Muscle layer of colon (tissue), 2 donors: ENCODE measurements around the gene CAMTA2.

ENCODE experiments used
- H3K27ac ChIP-seq: one replicate; pipeline ENCODE4 v1.7.0; 2013; ENCODE audit warnings: low read depth, mild to moderate bottlenecking, low read length, moderate library complexity
- H3K27me3 ChIP-seq, 2 donors: one replicate each; pipeline ENCODE4 v1.7.0; 2013; ENCODE audit warnings: low read length in 2 of 2, mild to moderate bottlenecking in 2 of 2; ENCODE audit not compliant: insufficient read depth in 2 of 2, control insufficient read depth in 1 of 2
- H3K36me3 ChIP-seq: one replicate; pipeline ENCODE4 v1.7.0; 2013; ENCODE audit warnings: mild to moderate bottlenecking, low read length; ENCODE audit not compliant: insufficient read depth
- H3K4me1 ChIP-seq: one replicate; pipeline ENCODE4 v1.7.0; 2013; ENCODE audit warnings: mild to moderate bottlenecking, low read length; ENCODE audit not compliant: insufficient read depth
- H3K4me3 ChIP-seq, 2 donors: one replicate each; pipeline ENCODE4 v1.7.0; 2013; ENCODE audit warnings: low read length in 2 of 2, low read depth in 1 of 2, mild to moderate bottlenecking in 1 of 2, moderate library complexity in 1 of 2
- H3K9ac ChIP-seq: one replicate; pipeline ENCODE4 v1.7.0; 2013; ENCODE audit warnings: low read length
- H3K9me3 ChIP-seq: one replicate; pipeline ENCODE4 v1.7.0; 2013; ENCODE audit warnings: mild to moderate bottlenecking, low read length
- donor health status: abdominal sarcoma.
- donor health status: Adenocarcinoma of cecum.

The CAMTA2 gene

DNA sequence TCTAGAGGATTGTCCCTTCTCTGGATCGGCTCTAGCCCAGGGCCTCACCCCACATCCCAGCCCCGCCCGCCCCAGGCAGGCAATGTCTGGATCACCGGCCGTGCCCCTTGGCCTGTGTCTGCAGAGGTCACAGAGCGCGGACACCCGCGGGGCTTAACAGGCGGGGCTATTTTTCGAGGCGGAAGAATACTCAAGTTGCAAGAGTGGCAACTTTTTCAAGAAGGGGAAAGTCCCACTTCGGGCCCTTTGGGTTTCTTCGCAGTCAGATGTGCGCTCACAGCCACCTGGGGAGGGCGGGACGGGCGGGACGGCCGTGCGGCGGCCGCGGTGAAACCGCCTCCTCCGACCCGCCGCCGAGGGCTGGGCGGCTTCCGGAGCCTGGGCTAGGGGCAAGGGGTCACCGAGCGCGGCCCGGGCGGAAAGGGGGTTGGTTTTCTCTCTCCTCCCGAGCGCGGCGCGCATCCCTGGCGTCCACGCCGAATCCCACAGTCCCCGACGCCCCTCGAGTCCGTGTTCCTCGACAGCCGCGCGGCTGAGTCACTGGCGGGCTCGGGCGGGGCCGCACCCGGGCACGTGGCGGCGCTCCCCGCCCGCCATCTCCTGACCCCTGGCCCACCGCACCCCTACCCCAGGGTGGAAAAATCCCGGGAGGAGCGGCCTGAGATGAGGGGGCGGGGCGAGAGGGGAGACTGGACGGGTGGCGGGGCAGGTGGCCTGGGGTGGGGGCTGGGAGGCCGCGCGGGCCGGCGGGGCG is 38.0 kb downstream of the CAMTA2 start:
- Histone ChIP-seq H3K9me3 (no peaks in the 10 kb centered on the region), H3K27ac (peak overlapping the region; percentile 98), H3K4me3 (peak overlapping the region; percentile 72 to 95), H3K36me3 (peaks cover 23% of the 10 kb centered on the region), H3K4me1 (peaks cover 37% of the 10 kb centered on the region), H3K27me3 (no peaks in the 10 kb centered on the region), H3K9ac (peak overlapping the region; percentile 53)

DNA sequence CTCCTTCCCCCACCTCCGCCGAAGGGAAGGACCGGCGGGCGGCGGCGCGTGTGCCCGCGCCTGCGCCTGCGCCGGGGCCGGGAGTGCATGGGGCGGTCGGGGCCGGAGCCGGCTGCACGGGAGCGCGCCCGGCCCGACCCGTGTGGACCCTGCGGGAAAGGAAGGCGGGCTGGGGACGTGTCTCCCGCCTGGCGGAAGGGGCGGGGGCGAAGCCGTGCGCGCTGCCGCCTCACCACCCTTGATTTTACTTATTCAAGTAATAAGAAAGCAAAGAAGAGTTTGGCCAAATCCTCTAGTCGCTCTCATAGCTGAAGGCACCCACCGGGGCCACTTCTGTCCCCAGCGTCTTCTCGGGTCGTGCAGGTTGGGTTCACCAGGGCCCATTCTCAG is 38.5 kb downstream of the CAMTA2 start:
- H3K4me1 ChIP-seq: peaks cover 42% of the 10 kb centered on the region
- H3K9ac ChIP-seq: peak overlapping the region; percentile 53

DNA sequence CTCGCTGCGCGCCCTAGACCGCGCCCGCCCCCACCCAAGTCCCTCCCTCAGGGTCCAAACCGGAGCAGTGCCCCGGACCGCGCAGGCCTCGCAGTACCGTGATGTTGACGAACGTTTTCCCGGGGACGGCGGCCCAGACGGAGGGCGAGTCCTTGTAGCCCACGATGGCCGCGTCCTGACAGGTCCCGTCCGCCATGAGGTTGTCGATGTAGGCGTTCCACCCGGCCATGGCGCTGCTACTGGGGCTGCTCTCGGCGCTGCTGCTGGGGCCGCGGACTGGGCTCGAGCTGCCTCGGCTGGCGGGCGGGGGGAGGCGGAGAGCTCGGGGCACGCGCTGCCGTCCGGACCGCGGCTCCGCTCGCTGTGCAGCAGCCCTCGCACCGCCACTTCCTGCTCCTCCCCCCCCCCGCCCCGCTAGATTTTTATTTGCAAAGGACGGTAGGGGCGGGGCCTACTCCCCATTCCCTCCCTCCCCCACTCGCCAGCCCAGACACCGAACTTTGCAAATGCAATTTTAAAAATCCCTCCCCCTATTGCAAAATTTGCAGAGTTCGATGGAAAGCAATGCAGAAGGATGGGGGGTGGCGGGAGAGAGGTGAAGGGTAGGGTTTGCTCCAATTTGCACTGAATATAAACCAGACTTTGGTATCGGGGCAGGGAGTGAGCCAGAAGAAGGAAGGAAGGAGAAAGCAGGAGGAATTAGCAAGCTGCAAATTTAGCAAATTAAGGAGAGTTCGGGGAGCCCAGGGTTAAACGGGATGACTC is 39.1 kb downstream of the CAMTA2 start, which contains the start of gene PFN1:
Gene PFN1, minus strand, starts transcription at position 365 of the 765 bp plus-strand sequence. Its CDS starts 136 bp downstream, at position 229.
- peak within 1 kb of the TSS; percentile 72 to 95 for H3K4me3 ChIP-seq
- H3K27ac ChIP-seq: peak within 1 kb of the TSS; percentile 100
- H3K27me3 ChIP-seq: no peaks in the 10 kb centered on the region
- H3K9ac ChIP-seq: peak within 1 kb of the TSS; percentile 86
- no peaks in the 10 kb centered on the region for H3K9me3 ChIP-seq
- H3K36me3 ChIP-seq: peaks cover 35% of the 10 kb centered on the region
- H3K4me1 ChIP-seq: peaks cover 48% of the 10 kb centered on the region

More for the DNA sequence above, 38.5 kb downstream of the CAMTA2 start:
- H3K36me3 ChIP-seq: peaks cover 29% of the 10 kb centered on the region
- no peaks in the 10 kb centered on the region for H3K9me3 ChIP-seq
- H3K27ac ChIP-seq: peak overlapping the region; percentile 98
- peak overlapping the region; percentile 72 to 95 for H3K4me3 ChIP-seq
- no peaks in the 10 kb centered on the region for H3K27me3 ChIP-seq

DNA sequence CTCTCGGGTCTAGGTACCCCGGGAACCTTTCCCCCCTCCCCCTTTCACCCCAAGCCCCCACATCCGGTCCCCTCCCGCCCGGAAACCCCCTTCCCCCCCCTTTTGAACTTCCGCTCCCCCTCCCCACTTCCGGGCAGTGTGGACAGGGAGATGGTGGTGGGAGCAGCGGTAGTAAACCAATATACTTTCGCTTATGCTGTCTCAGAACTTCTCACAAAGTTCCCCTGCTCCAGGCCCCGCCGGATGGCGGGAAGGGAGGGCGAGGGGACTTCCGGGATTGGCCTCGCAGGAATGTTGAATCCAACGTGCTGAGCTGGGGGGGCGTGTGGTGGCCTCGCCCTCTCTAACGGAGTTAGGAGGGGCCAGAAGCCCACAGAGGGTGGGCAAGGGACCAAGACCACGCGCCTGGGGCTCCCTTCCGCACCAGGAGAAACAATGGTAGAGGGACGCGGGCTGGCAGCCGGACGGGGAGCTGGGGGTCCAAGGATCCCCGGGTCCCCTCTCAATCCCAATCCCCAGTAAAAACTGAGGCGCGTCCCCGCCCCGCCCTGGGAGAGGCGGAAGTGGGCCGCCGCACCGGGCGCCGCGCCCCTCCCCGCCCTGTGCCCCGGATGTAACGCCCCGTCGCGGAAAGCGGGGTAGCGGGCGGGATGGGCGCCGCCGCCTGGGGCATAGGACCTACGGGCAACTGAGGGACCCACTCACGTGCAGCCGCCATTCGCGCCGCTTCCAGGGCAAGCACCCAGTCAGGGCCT is 39.9 kb downstream of the CAMTA2 start:
- peaks cover 52% of the 10 kb centered on the region for H3K4me1 ChIP-seq
- no peaks in the 10 kb centered on the region for H3K9me3 ChIP-seq
- H3K27ac ChIP-seq: peak overlapping the region; percentile 100
- H3K36me3 ChIP-seq: peaks cover 42% of the 10 kb centered on the region
- H3K9ac ChIP-seq: peak overlapping the region; percentile 86
- peak overlapping the region; percentile 72 to 95 for H3K4me3 ChIP-seq
- no peaks in the 10 kb centered on the region for H3K27me3 ChIP-seq

DNA sequence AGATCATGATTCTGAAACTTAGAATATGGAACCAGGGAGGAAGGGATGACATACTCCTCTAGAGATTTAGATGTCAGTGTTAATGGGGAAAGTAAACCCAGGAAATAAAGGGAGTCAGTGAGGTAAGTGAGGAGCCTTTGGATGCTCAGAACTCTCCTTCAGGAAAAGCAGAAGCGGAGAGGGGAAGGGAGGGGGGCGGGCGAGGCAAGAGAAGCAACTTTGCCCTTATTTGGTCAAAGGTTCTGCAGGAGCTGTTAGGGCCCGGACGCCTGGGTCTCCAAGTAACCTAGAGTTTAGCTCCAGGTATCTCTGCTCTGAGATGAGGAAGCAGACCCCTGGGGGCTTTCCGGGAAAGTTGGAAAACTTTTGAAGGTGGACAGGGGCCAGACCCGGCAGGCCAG is 40.5 kb downstream of the CAMTA2 start:
- Histone ChIP-seq H3K27me3 (no peaks in the 10 kb centered on the region), H3K9ac (peak overlapping the region; percentile 86), H3K4me1 (peaks cover 57% of the 10 kb centered on the region), H3K4me3 (peak overlapping the region; percentile 37 to 72), H3K36me3 (peaks cover 48% of the 10 kb centered on the region), H3K9me3 (no peaks in the 10 kb centered on the region), H3K27ac (peak overlapping the region; percentile 88)

DNA sequence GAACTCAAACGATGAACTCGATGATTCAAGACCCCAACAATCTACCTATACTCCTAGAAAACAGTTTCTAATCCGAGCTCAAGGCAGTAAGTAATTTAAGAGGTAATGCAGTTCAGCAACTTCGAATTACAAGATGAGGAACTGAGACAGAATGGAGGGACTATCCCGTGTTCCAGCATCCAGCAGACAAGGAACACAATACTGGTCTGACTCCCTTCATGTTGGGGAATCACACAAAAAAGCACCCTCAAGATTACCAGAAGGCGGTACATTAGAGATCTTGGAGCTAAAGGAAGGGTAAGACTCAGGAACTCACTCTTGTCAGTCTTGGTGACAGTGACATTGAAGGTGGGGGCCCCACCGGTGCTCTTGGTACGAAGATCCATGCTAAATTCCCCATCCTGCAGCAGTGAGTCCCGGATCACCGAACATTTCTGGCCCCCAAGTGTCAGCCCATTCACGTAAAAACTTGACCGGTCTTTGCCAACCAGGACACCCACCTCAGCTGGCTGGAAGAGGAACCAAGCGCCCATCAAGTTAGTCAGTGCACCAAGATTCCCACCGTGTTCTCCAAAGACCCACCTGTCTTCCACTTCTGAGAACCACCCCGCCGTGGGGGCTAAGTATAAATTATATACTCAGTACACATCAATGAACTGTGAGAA is 41.0 kb downstream of the CAMTA2 start:
- H3K27me3 ChIP-seq: no peaks in the 10 kb centered on the region

DNA sequence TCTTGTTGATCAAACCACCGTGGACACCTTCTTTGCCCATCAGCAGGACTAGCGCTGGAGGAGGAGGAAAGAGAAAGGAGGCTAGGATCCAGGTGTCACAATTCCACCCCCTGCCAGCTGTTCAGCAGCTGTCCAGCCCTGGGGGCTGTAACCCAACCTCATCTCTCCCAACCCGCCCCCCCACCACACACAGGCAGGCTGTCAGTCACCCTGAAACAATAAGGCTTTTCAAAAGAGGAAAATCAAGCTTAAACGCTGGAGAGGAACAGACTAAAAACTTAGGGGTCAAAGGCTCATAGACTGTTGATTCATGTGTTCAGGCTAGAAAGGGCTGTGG is 41.6 kb downstream of the CAMTA2 start:
- Histone ChIP-seq H3K9ac (peak overlapping the region; percentile 86), H3K9me3 (no peaks in the 10 kb centered on the region), H3K4me3 (peak overlapping the region in 1 of 2 donors; percentile 72), H3K27me3 (no peaks in the 10 kb centered on the region), H3K36me3 (peaks cover 48% of the 10 kb centered on the region), H3K27ac (peak overlapping the region; percentile 88), H3K4me1 (peaks cover 63% of the 10 kb centered on the region)

More for the DNA sequence above, 41.0 kb downstream of the CAMTA2 start:
- H3K4me3 ChIP-seq: peak overlapping the region; percentile 37 to 72
- peaks cover 63% of the 10 kb centered on the region for H3K4me1 ChIP-seq
- peak overlapping the region; percentile 88 for H3K27ac ChIP-seq
- peaks cover 48% of the 10 kb centered on the region for H3K36me3 ChIP-seq
- H3K9me3 ChIP-seq: no peaks in the 10 kb centered on the region
- peak overlapping the region; percentile 86 for H3K9ac ChIP-seq

GRCh38 chr17:4945176-4945943 is 42.1 kb downstream of the CAMTA2 start:
- Histone ChIP-seq H3K4me3 (peak overlapping the region in 1 of 2 donors; percentile 72), H3K36me3 (peaks cover 48% of the 10 kb centered on the region), H3K27me3 (no peaks in the 10 kb centered on the region), H3K9ac (peak overlapping the region; percentile 54), H3K4me1 (peaks cover 58% of the 10 kb centered on the region), H3K27ac (peak overlapping the region; percentile 84), H3K9me3 (no peaks in the 10 kb centered on the region)

DNA sequence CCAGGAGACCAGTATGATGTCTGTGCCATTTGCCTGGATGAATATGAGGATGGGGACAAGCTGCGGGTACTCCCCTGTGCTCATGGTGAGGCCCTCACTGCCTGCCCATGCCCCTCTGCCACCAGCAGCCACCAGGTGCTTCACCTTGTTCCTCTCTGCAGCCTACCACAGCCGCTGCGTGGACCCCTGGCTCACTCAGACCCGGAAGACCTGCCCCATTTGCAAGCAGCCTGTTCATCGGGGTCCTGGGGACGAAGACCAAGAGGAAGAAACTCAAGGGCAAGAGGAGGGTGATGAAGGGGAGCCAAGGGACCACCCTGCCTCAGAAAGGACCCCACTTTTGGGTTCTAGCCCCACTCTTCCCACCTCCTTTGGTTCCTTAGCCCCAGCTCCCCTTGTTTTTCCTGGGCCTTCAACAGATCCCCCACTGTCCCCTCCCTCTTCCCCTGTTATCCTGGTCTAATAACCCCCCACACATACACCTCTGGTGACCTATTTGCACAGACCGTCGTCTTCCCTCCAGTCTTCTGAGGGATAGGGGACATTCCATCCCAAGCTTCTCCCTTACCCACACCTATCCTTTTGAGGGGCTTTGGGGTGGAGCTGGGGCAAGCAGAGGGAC is 42.8 kb downstream of the CAMTA2 start:
- H3K36me3 ChIP-seq: peaks cover 48% of the 10 kb centered on the region
- H3K27me3 ChIP-seq: no peaks in the 10 kb centered on the region
- peak overlapping the region; percentile 84 for H3K27ac ChIP-seq
- peak overlapping the region; percentile 54 for H3K9ac ChIP-seq
- H3K4me3 ChIP-seq: no peak overlapping the region
- no peaks in the 10 kb centered on the region for H3K9me3 ChIP-seq
- H3K4me1 ChIP-seq: peaks cover 56% of the 10 kb centered on the region

DNA sequence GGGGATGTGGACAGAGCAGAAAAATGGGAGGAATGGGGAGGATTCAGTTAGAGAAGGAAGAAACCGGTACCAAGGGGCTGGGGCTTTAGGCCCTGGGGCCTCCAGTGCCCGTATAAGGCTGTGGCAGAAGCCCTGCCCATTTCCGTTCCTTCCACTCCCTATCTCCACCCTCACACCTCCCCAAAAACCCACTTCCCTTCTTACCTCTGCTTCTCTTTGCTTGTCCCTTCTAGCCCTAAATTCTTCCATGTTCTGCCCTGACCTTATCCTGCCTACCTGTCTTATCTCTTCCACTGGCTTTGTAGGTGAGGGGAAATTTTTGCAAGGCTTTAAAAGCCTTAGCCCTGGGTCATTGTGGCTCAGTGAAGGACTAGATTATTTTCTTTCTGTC is 43.3 kb downstream of the CAMTA2 start:
- H3K27ac ChIP-seq: no peak overlapping the region
- no peaks in the 10 kb centered on the region for H3K27me3 ChIP-seq
- peaks cover 57% of the 10 kb centered on the region for H3K4me1 ChIP-seq
- H3K4me3 ChIP-seq: no peak overlapping the region
- H3K9me3 ChIP-seq: no peaks in the 10 kb centered on the region
- peak overlapping the region; percentile 54 for H3K9ac ChIP-seq
- peaks cover 48% of the 10 kb centered on the region for H3K36me3 ChIP-seq
